Measurements from ENCODE around the gene CACNA1C.

CACNA1C gene

DNA sequence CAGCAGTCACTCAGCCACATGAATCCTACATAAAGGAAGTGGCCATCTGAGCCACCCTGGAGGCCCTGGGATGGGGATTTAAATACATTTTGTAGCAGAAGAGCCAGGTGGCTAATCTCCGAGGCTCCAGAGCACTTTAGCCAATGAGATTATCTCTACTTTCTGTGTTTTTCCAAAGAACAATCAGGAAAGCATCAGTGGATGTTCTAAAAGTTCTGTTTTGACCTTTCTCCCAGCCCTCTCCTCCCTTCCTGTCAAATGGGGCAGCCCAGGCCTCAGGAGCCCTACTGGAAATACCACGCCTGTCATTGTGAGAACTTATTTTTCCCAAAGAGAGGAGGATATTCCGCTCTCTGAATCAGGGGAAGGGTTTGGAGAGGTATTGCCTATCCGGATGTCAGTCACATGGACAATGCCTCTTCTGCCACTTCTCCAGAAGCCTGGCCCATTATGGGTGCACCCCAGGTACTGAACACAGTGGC is 405.2 kb downstream of the CACNA1C start:
- DNase-seq (ENCODE audit: low read depth) = no peak

DNA sequence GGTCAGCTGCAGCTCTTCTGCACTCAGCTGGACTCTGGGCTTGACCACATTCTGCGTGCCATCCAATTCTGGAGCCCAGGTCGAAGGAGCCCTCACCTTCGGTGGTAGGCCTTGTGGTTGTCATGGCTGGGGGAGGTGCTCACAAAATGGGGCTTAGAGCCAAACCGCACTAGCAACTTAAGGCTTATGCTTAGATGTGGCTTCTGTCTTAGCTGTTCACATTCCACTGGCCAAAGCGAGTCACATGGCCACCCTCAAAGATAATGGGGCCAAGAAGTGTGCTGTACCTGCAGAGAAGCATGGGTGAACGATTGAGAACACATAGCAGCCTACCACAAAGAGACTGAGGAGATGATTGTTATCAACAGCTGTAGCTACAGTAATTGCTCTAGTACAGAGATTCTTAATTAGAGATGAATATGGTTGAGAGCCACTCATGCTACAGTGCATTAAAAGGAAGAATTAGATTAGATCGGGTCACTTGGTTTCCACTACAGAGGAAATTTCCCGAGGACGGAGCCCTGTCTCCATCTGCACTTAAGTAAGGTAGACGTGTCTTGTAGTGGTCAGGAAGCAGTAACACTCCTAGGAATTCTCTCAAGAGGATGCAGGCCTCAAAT is 407.4 kb downstream of the CACNA1C start:
- no peak for DNase-seq (ENCODE audit: low read depth)

DNA sequence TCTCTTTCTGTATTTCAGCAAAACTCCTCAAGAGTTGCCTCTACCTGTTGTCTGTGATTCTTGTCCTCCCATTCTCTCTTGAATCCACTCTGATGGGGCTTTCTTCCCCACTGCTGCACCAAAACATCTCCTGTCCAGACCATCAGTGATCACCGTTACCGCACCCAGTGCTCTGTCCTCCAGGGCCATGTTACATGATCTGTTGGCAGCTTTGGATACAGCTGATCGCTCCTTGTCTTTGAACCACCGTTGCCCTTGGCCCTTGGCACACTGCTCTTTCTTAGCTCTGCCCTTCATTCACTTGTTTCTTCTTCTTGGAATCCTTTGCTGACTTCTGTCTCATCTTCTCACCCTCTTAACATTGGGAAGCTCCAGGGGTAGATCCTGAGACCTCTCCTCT is 408.3 kb downstream of the CACNA1C start:
- no peak for DNase-seq (ENCODE audit: low read depth)

DNA sequence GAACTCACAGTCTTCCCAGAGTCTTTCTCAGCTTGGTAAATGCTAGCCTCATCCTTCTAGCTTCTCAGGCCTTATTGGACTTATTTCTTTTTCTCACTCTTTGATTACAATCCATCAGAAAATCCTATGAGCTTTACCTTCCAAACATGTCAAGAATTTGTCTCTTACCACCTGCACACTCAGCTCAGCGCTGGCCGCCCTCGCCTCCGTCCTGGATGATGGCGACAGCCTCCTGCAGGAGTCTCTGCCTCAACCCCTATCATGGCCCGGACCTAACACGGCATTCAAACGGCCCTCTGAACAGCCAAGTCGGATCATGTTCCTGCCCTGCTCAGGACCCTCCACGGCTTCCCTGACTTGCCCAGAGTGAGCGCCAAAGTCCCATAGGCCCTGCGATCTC is 408.9 kb downstream of the CACNA1C start:
- DNase-seq (ENCODE audit: low read depth) = no peak

DNA sequence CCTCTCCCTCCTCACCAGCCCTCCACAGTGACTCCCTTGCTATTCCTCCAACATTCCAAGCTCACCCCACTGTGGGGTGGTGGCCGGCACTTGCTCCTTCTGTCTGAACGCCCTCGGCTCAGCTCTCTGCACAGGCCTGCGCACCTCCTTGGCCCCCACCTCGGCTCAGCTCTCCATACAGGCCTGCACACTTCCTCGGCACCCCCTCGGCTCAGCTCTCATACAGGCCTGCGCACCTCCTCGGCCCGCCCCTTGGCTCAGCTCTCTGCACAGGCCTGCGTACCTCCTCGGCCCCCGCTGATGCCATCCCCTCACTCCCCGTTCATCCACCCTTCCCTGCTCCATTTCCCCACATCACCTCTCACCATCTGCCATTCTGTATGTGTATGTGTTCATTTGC is 409.3 kb downstream of the CACNA1C start:
- no peak for DNase-seq (ENCODE audit: low read depth)

DNA sequence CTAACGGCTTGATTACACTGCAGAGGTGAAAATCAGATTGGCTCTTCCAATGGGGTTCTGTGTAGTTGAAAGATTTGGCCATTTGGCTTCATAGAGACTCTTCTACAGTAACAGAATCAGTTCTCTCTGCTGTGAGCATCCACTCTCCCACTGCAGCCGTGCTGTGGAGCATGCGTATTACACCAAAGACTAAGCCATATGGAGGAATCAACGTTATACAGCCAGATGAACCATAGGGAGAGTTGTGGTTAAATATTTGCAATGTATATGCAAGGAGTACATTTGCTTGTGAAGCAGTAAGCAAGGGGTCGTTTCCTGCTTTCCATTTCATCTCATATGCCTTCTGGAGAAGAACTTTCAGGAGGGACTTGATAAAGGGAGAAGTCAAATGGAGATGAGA is 410.9 kb downstream of the CACNA1C start:
- DNase-seq (ENCODE audit: low read depth) = no peak

DNA sequence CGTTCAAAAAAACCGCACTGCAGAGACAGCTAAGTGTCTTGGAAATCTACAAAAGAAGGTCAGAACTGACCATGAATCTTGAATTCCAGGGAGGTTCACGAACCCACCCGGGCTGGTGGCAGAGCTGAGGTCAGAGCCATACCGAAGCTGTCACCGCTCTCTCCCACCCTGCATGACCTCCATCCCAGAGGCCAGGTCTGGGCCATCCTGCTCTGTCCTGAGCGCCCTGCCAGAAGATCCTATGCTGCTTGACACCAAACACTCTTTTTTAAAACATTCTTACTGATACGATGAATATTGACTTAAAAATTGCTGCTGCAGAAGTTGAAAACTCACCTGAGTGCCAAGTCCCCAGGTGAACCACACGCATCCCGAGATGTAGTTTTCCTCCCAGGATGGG is 412.9 kb downstream of the CACNA1C start:
- no peak for DNase-seq (ENCODE audit: low read depth)

DNA sequence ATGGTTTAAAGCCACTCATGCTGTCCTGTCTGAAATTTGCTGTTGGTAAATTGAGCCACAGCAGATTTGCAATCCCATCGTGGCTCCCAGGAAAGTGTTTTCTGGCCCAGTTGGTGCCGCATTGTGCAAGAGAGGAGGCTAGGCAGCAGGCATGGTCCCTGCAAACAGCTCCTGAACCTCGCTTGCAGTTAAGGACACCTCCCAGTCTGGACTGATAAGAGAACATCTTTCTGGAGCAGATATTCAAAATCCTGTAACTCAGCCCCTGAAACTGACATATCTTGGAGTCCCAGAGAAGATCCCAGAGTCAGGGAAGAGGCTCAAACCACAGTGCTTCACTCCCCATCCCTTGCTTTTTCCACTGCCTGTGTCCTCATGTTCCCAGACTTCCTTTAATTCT is 413.4 kb downstream of the CACNA1C start:
- DNase-seq (ENCODE audit: low read depth) = no peak

DNA sequence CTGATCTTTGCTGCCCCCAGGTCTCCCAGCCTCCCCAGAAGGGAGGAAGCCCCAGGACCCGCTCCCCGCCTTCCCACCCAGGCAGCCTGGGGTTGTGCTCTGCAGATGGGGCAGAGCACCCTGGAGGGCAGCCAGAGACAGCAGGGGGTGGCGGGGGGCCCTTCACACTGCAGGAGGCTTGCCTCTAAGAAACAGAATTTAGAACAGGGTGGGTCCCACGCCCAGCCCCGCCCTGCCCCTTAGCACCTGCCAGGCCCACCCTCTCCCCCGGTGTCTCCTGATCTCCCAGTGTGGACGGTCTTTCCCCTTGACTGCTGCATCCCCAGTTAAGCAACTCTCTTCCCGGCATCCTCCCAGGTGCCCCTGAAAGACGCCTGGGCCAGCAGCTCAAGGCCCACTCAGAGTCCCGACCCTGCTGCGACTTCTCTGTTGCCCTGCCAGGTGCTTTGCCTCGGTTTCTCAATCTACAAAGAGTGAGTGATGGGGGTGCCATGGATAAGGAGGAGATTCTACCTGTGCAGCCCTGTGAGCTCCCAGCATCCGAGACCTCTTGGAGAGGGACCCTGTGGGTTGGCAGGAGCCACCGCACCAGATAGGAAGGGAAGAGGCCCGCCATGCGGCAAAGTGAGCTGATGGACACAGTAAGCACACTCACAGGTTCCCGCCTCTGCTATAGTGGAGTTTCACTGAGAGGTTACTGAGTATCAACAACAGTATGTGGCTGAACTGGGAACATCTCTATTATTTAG is 414.8 kb downstream of the CACNA1C start:
- DNase-seq (ENCODE audit: low read depth) = no peak

DNA sequence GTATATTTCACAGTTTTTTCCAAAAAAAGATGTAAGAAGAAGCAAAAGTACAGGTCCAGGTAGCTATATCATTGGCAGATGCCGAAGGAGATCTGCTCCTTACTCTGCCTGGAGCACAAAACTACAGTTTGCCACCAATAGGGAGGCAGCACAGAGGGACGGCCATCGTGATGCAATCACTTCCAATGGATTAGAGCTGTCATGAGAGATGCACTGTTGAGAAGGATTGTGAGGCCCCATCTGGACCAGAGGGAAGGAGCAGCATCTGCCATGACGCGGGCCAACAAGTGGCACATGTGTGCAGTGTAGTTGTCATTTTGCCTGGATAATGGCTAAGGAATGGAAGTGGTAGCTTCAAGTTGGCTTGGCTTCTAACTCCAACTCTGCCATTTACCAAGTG is 423.2 kb downstream of the CACNA1C start:
- no peak for DNase-seq (ENCODE audit: low read depth)

DNA sequence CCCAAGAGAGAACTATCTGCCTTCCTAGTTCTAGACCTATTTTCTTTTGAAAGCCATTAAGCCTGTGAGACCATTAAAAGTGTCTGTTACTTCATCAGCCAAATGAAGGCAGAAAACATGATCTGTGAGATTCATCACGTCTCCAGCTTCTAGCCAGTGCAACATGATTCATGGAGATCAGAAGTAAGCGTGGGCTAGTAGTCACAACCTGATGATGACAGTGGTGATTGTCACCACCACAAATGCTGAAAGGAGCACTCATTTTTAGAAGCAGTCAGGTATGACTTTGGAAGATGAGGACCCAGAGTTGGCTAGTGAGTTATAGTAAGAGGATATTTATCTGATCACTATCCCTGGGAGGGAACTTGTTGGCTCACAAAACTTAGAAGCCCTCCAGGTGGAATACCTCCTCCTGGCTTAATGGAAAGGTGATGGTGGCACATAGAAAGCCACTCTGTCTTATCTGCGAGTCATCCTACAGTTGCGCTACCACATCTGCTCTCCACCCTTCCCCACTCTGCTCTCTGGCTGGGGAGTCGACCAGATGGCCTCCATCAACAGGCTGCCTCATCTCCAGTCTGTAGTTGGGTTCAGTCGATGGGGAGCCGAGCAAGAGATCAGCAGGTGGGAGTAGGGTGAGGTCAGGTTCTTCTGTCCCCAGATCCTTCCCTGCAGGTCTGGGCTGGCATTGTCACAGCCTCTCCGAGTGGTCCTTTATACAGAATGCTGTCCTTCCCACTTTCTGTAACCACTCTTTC is 424.4 kb downstream of the CACNA1C start:
- no peak for DNase-seq (ENCODE audit: low read depth)

DNA sequence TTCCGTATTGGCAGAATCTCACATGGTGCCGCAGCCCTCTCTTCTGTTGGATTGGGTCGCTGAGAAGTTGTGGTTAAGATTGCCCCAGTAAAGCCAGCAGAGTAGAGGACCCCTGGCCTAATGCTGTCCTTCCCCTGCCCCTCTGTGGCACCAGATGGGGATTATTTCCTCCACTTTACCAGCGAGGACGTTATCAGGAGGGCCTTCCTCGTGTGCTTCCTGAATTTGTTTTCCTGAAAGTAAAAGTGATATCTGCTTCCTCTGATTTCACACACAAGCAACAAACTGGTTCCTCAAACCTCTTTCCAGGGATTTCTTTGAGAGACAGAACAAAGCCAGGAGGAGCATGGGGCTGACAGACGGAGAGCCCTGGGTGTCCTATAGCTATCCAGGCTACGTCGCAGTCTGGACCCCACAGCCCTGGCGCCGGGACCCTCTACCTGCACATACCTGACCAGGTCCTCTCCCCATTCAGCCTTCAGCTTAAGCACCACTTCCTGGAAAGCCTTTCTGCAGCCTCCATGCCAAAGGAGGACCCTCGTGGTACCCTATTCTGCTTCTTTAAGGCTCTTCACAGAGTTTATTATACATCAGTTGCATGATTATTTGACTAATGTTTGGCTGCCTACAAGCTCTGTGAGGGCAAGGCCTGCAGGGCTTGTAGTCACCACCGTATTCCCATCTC is 427.2 kb downstream of the CACNA1C start:
- DNase-seq (ENCODE audit: low read depth) = no peak

DNA sequence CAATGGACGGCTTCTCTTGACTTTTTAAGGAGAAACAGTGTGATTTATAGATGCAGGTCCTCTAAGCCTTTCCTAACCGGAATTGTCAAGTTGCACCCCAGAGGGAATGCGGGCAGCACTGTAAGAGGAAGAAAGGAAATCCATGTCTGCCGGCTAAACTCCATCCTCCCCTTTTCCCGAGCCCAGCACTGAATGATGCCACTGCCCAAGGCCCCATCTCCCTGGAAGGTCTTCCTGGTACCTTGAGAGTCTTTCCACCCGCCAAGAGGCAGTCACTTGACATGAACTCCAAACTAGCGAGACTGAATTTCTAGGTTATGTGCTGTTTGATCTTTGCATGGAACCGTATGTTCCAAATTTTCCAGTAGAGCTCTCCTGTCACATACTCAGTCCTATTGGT is 428.6 kb downstream of the CACNA1C start:
- no peak for DNase-seq (ENCODE audit: low read depth)

DNA sequence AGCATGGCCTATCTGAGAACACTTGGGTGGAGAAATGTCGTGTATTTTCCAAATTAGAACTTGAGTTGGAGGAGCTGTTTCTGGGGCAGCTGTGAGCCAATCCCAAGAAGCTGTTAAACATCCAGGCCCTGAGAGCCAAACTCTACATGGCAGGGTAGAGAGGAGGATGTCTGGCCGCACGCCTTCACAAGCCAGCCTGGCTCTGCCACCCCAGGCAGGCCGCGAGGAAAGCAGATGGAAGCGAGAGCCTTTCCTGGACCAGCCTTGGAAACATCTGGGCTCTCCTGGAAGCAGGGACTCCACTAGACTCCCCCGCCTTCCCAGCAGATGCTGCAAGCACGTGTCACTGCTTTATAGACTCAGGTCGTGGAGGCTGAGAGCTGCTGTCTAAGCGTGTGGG is 429.2 kb downstream of the CACNA1C start:
- no peak for DNase-seq (ENCODE audit: low read depth)

DNA sequence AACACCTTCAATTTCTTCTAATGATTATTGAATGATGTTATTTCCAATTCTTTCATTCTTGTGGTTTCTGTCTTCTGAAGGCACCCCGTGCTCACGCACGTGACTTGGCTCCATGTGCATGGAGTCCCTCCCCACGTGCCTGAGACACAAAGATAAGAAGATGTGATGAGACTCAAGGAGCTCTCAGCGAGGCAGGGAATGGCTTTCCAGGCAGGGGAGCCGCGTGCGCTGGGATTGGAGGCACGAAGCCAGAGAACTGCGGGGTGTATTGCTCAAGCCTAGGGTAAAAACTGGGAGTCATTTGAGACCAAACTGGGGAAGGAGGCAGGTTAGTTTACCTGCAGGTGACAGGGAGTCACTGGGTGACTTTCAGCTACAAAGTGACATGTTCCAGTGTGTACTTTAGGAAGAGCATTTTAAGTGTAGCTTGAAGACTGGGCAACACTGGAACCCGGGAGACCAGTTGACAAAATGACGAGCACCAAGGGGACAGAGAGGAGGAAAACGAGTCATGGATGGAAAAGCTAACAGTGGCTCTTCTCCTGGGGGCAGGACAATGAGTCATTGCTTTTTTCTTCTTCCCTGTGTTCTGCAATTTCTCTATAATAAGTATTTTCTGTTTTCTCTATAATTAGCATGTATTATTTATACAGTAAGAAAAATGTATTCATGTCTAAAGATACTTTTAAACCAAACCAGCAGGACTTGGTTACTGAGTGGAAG is 430.3 kb downstream of the CACNA1C start:
- no peak for DNase-seq (ENCODE audit: low read depth)

DNA sequence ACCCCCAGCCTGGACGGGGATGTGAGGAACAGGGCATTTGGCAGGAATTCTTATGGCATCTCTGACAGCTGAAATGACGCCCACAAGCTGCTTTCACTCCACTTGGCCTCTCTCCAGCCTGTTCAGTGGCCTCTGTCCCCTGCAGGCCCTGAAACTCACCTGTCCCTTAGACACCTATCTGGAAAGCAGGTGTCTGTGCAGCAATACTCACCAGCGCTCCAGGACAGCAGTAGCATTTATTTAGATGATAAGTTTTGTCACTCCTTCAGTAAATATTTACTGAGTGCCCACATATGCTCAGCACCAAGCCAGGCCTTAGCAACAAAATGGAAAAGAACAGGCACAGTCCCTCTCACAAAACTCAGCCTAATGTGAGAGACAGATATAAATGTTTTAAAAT is 430.9 kb downstream of the CACNA1C start:
- DNase-seq (ENCODE audit: low read depth) = no peak

DNA sequence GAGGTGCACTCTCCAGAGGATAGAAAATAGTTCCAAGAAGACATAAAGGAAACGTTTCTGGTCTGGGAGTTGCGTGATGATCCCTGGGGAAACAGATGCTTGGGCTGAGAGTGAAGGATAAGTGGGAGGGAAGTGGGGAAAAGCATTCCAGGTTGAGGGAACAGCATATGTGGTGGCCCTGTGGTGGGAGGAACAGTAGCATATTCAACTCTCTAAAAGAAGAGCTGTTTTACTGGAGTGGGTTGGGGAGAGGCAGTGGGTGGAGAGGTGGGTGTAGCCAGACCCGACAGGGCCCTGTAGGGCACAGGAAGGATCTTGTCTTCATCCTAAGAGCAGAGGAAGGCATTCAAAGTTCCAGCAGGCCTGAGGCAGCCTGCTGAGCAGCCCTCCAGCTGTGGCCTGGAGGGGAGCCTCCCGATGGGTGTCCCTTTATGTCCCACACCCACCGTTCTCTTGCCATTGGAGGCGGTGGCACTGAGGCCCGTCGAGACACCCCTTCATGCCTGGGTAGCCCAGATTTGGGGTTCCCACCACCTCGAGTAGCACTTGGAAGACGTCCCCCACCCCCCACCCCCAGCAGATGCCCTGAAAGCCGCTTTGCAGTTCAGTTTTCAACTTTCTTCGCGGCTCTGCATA is 431.5 kb downstream of the CACNA1C start:
- no peak for DNase-seq (ENCODE audit: low read depth)

DNA sequence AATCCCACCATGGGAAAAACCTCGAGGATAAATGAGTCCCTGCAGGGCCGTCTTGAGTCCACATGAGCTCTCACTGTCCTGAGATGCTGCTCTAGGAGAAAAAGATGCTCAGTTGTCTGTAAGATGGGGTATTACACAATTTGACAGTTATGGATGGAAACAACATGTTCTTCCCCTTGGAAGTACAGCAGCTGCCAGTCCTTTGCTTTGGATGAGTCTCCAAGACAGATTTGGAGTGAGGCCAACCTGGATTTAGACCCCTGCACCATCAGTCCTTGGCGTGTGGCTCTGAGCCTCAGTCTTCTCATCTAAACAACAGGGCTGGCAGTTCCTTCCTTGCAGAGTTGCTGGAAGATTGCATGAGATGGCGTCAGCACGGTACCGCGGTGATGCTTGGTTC is 432.9 kb downstream of the CACNA1C start:
- no peak for DNase-seq (ENCODE audit: low read depth)

DNA sequence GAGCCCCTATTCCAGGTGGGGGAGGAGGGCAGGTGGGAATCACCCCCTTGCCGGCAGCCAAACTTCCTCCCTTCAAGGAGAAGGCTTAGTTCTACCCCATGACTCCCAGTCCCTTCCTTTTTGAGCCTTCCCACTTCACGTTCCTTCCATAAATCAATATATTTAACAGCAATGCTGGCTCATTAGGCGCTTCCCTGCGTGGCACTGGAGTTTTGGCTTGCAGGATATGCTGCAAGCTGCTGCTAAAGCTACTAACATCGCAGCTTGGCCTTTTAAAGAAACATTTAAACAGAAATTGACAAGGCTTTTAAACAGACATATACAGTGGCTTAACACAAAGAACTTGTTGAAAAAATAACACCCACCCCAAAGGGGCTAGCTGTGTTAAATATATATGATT is 434.0 kb downstream of the CACNA1C start:
- no peak for DNase-seq (ENCODE audit: low read depth)

DNA sequence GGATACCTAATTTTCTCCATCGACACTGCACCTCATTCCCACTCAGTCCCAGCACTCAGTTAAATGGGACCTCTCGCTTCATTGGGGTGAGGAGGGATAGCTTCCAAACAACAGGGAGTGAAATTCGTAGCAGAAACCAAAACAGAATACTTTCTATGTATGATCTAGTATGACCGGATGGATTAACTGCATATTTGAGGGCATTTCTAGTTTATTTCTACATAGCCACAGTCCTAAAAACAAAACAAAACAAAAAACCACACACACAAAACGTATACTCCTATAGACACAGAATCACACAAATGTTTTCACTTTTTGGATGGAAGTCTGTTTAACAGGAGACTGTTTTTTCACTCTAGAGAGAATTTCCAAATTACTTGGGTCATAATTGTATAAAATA is 434.5 kb downstream of the CACNA1C start:
- DNase-seq (ENCODE audit: low read depth) = no peak

DNA sequence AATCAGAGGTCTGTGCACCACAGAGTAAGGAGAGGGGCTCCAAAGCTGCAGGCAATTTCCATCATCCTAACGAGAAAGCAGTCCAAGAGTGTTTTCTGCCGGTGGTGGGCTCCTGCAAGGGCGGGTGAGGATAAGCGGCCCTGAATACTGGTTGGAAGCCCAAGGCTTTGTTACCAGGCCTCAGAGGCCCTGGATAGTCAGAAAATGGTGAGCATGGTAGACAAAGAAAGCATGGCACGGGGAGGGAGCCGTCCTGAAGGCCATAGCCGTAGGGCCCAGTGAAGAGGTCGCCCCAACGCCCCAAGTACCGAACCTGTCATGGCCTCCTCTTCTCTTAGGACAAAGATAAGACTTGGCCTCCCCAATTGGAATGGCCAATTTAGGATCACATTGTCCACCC is 435.3 kb downstream of the CACNA1C start:
- DNase-seq (ENCODE audit: low read depth) = no peak
